GM19328 (cell line): Measurements from ENCODE around the gene FOXP1.
"Not testable (repeated sequence)": the region's sequence is repeated elsewhere in the genome, so short reads cannot be mapped to it uniquely, and the experiment has no call there.

ENCODE experiments used
- ATAC-seq: cut with Tn5 transposase; IDR thresholded peaks from one replicate; pipeline ENCODE4 v1.9.1; 2021; ENCODE audit warnings: mild to moderate bottlenecking, moderate library complexity; ENCODE audit not compliant: unreplicated experiment

The FOXP1 gene

GRCh38 chr3:70975981-70976380 lies 607.5 kb downstream of the FOXP1 start:
- ATAC-seq = not testable (repeated sequence)

- no peak for ATAC-seq
Measured at GRCh38 chr3:70974747-70975146, 608.8 kb downstream of the FOXP1 start.

- ATAC-seq = no peak
Measured at GRCh38 chr3:70973558-70973957, 610.0 kb downstream of the FOXP1 start.

- ATAC-seq = no peak
Measured at GRCh38 chr3:70972855-70973254, 610.7 kb downstream of the FOXP1 start.

- ATAC-seq = no peak
Measured at GRCh38 chr3:70970952-70971351, 612.6 kb downstream of the FOXP1 start.

GRCh38 chr3:70970171-70970570 lies 613.4 kb downstream of the FOXP1 start:
- no peak for ATAC-seq

- no peak for ATAC-seq
Measured at GRCh38 chr3:70963431-70964275, 619.9 kb downstream of the FOXP1 start.

GRCh38 chr3:70959506-70960291 lies 623.8 kb downstream of the FOXP1 start:
- ATAC-seq = no peak

- ATAC-seq = no peak
Measured at GRCh38 chr3:70952033-70952747, 631.3 kb downstream of the FOXP1 start.

- ATAC-seq = no peak
Measured at GRCh38 chr3:70951316-70951715, 632.2 kb downstream of the FOXP1 start.

GRCh38 chr3:70947579-70947978 lies 635.9 kb downstream of the FOXP1 start:
- no peak for ATAC-seq

GRCh38 chr3:70943886-70944285 lies 639.6 kb downstream of the FOXP1 start:
- ATAC-seq = no peak

- ATAC-seq = no peak
Measured at GRCh38 chr3:70933105-70933810, 650.3 kb downstream of the FOXP1 start.

- ATAC-seq = no peak
Measured at GRCh38 chr3:70930066-70930465, 653.5 kb downstream of the FOXP1 start.

- ATAC-seq = no peak
Measured at GRCh38 chr3:70927239-70927638, 656.3 kb downstream of the FOXP1 start.

- ATAC-seq = no peak
Measured at GRCh38 chr3:70926835-70927234, 656.7 kb downstream of the FOXP1 start.

- ATAC-seq = no peak
Measured at GRCh38 chr3:70919661-70920060, 663.9 kb downstream of the FOXP1 start.

GRCh38 chr3:70919091-70919490 lies 664.4 kb downstream of the FOXP1 start:
- no peak for ATAC-seq

GRCh38 chr3:70916375-70917055 lies 667.0 kb downstream of the FOXP1 start:
- ATAC-seq = no peak

GRCh38 chr3:70914862-70915261 lies 668.7 kb downstream of the FOXP1 start:
- ATAC-seq = no peak
